Caco-2 (cell line): ENCODE data around the gene ELOVL5. TPM values are rescaled to one million over a fixed set of nuclear protein-coding genes. Genes with fewer than 3 reads are reported as not detected.
A peak's percentile ranks its signal among the peaks of the same experiment; 100 is the strongest.

Source experiments
- BruUV-seq: library from RNA; stranded (reverse); fragments of 400-500 nt; replicated peaks from 2 replicates; lab custom pipeline; 2021; lab: Mats Ljungman, UMichigan
- CTCF ChIA-PET: fragments of 300-600 bp; sonication (Branson Sonifier 250); formaldehyde crosslinking; loops from one replicate; lab custom pipeline; 2022; ENCODE audit warnings: antibody characterized with exemption; lab: Charles Lee
- POLR2A ChIA-PET: fragments of 300-600 bp; sonication (Branson Sonifier 250); formaldehyde crosslinking; loops from one replicate; lab custom pipeline; 2022; ENCODE audit warnings: antibody characterized with exemption; lab: Charles Lee
- DNase-seq, 2 experiments: peaks; one replicate each; pipeline versions ENCODE4 v3.0.0 to v3.0.0-alpha.2; 2020 to 2022
- H3K27me3 ChIP-seq: replicated peaks from 2 replicates; pipeline ENCODE4 v1.6.0; 2011; ENCODE audit warnings: low read length; ENCODE audit not compliant: control insufficient read depth, insufficient read depth
- H3K36me3 ChIP-seq: 2 replicates; pipeline ENCODE4 v1.5.1; 2011; ENCODE audit warnings: low read length; ENCODE audit not compliant: control insufficient read depth, insufficient read depth
- H3K4me1 ChIP-seq: fragments of 250-450 bp; sonication (Bioruptor Pico); 2 replicates; pipeline ENCODE4 v1.5.1; 2020; ENCODE audit warnings: mild to moderate bottlenecking
- H3K4me3 ChIP-seq: 2 replicates; pipeline ENCODE4 v1.5.1; 2011; ENCODE audit warnings: low read depth, mild to moderate bottlenecking, control low read depth, low read length
- H3K9me3 ChIP-seq: fragments of 250-450 bp; sonication (Bioruptor Pico); 2 replicates; pipeline ENCODE4 v1.5.1; 2020; ENCODE audit warnings: mild to moderate bottlenecking, moderate library complexity
- H3K27ac Mint-ChIP-seq: one replicate; pipeline ENCODE4 v1.8.0; 2022; ENCODE audit warnings: mixed read lengths; ENCODE audit not compliant: unreplicated experiment
- H3K27me3 Mint-ChIP-seq: one replicate; pipeline ENCODE4 v1.8.0; 2022; ENCODE audit warnings: mixed read lengths; ENCODE audit not compliant: insufficient read depth, unreplicated experiment
- H3K36me3 Mint-ChIP-seq: one replicate; pipeline ENCODE4 v1.8.0; 2022; ENCODE audit warnings: mild to moderate bottlenecking, mixed read lengths; ENCODE audit not compliant: insufficient read depth, unreplicated experiment
- H3K4me1 Mint-ChIP-seq: one replicate; pipeline ENCODE4 v1.8.0; 2022; ENCODE audit warnings: low read depth, mixed read lengths; ENCODE audit not compliant: unreplicated experiment
- H3K4me3 Mint-ChIP-seq: one replicate; pipeline ENCODE4 v1.8.0; 2022; ENCODE audit warnings: mild to moderate bottlenecking, moderate library complexity, mixed read lengths; ENCODE audit not compliant: unreplicated experiment
- H3K9me3 Mint-ChIP-seq: one replicate; pipeline ENCODE4 v1.8.0; 2022; ENCODE audit warnings: mixed read lengths; ENCODE audit not compliant: unreplicated experiment
- intact Hi-C: fragments of 100-400 bp; cut with micrococcal nuclease; formaldehyde crosslinking; loops from one replicate; pipeline ENCODE4 v1.10.0; 2022; ENCODE audit not compliant: unreplicated experiment
- total RNA-seq: library from RNA; stranded (reverse); gene quantifications from 2 replicates; pipeline ENCODE4 v1.2.3, GENCODE V29; 2022
- TF ChIP-seq, protein P1 (sequence below), 2 experiments: fragments of 200-600 bp in 1 of 2; IDR thresholded peaks; 1 replicate in 1 of 2; 2 replicates in 1 of 2; pipeline versions ENCODE4 v1.5.1 to v1.8.0; 2011 to 2022; ENCODE audit warnings: antibody characterized with exemption in 1 of 2, control low read depth in 1 of 2, inconsistent platforms in 1 of 2, low read depth in 1 of 2, low read length in 1 of 2, mild to moderate bottlenecking in 1 of 2, moderate library complexity in 1 of 2; ENCODE audit not compliant: insufficient read depth in 1 of 2, severe bottlenecking in 1 of 2, unreplicated experiment in 1 of 2

ELOVL5 gene
- total RNA-seq, 1 experiment from 2014 or later: 70.4 TPM

DNA sequence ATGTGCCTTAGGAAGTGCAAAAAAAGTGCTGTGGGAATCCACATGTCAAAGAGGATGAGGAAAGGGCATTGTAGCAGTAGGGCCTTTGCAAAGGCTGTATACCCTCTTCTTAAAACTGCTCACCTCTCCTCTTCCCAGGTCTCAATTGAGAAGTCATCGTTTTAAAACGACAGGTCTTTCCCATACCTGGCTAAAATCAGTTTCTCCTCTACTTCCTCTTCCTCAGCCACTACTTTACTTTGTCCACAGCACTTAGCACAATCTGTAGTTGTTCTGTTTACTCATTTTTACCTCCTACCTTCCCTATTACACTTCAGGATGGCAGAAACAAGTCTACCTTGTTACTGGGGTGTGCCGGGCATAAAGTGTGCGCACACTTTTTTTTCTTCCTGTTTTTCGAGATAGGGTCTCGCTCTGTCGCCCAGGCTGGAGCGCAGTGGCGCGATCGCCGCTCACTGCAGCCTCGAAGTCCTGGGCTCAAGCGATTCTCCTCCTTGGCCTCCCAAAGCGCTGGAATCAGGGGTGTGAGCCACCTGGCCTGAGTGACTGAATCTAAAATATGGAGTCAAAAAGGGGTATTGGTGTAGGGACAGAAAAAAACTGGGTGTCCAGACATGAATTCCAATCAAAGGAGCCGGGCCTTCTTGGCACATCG, 9.8 kb upstream of the ELOVL5 start:
- intact Hi-C loops: loop anchor here (1.0 to 5.0 kb wide), 3 partner anchors 10 to 79 kb away; partner anchors contain the start of gene ELOVL5

DNA sequence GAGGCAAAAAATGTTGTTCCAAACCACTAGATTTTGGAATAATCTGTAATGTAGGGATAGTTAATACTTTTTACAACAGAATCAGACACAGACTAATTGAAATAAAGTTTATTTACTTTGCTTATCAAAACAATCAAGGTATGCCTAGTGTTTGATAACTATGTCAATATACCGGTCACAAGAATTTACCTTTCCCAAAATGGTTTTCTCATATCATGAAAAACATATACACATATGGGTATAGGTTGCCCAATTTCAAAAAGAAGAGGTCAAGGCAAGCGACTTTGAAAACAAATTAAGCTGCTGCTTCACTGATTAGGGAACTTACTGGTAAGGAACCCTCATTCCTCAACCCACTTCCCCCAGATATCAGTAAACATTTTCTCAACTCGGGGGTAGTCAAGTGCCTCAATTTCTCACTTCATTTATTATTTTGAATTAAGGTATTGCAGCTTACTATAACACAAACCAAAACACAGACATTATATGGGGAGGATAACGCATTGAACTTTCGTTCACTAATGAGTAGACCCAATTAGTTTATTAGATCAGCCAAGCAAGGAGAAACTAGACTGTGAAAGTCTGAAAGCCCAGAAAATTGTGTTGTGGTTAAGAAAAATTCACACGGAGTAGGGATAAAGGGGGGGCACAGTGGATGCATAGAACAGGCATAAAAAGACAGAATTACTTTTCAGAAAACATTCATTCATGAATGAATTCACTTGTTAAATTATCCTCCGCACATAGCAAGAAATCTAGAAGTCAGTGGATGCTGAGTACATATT, 9.0 kb upstream of the ELOVL5 start:
- H3K27ac Mint-ChIP-seq: no peak overlapping the region

More for the DNA sequence above, 9.8 kb upstream of the ELOVL5 start:
- CTCF ChIA-PET: interaction anchor here (1.0 kb wide), 2 partner anchors 11 to 107 kb away, joined by 3 to 5 read pairs; no protein-coding TSS in a partner anchor
- H3K4me3 ChIP-seq: peak overlapping the region; percentile 59
- H3K4me3 Mint-ChIP-seq: peak overlapping the region; percentile 78
- H3K27me3 Mint-ChIP-seq: peaks cover 3% of the 10 kb centered on the region
- POLR2A ChIA-PET: interaction anchor here (0.6 to 1.4 kb wide), 2 partner anchors 37 to 74 kb away, joined by 3 read pairs; no protein-coding TSS in a partner anchor
- peaks cover 15% of the 10 kb centered on the region for H3K4me1 Mint-ChIP-seq
- H3K9me3 ChIP-seq: no peaks in the 10 kb centered on the region
- no peaks in the 10 kb centered on the region for H3K9me3 Mint-ChIP-seq
- TF ChIP-seq, protein P1, sequence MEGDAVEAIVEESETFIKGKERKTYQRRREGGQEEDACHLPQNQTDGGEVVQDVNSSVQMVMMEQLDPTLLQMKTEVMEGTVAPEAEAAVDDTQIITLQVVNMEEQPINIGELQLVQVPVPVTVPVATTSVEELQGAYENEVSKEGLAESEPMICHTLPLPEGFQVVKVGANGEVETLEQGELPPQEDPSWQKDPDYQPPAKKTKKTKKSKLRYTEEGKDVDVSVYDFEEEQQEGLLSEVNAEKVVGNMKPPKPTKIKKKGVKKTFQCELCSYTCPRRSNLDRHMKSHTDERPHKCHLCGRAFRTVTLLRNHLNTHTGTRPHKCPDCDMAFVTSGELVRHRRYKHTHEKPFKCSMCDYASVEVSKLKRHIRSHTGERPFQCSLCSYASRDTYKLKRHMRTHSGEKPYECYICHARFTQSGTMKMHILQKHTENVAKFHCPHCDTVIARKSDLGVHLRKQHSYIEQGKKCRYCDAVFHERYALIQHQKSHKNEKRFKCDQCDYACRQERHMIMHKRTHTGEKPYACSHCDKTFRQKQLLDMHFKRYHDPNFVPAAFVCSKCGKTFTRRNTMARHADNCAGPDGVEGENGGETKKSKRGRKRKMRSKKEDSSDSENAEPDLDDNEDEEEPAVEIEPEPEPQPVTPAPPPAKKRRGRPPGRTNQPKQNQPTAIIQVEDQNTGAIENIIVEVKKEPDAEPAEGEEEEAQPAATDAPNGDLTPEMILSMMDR (IDR thresholded peaks at IDR 0.05; ENCODE audit: insufficient read depth in 1 of 2, low read depth in 1 of 2, low read length in 1 of 2, severe bottlenecking in 1 of 2, unreplicated experiment in 1 of 2): no peak
- TSS peak; percentile 91 for BruUV-seq
- H3K27ac Mint-ChIP-seq: peak overlapping the region; percentile 84
- peaks cover 16% of the 10 kb centered on the region for H3K4me1 ChIP-seq
- no peaks in the 10 kb centered on the region for H3K36me3 ChIP-seq
- DNase-seq: no peak
- H3K27me3 ChIP-seq: no peaks in the 10 kb centered on the region
- H3K36me3 Mint-ChIP-seq: peaks cover 5% of the 10 kb centered on the region

DNA sequence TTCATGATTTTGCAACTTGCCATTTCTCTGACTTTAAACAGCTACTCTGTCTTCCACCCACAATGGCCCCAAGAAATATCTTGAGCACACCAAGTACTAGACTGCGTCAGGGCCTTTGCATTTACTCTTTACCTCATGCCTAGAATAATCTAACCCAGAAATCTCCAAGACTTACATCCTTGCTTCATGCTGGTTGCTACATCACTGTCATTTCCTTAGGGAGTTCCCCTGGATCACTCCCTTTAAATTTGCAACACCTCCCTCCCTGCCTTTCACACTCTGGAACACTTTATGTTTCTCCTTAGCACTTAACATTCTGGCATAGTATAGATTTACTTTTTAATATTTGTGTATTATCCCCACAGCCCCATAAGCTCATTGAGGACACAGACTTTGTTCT, 4.9 kb upstream of the ELOVL5 start:
- no peaks in the 10 kb centered on the region for H3K9me3 ChIP-seq
- intact Hi-C loops: no loop called here
- TF ChIP-seq, protein P1 (IDR thresholded peaks at IDR 0.05; ENCODE audit: insufficient read depth in 1 of 2, low read depth in 1 of 2, low read length in 1 of 2, severe bottlenecking in 1 of 2, unreplicated experiment in 1 of 2): no peak
- no peak overlapping the region for H3K4me3 Mint-ChIP-seq
- BruUV-seq: no TSS peak
- H3K4me1 ChIP-seq: peaks cover 16% of the 10 kb centered on the region
- no peak overlapping the region for H3K27ac Mint-ChIP-seq
- ChIA-PET POLR2A (no interaction called here), CTCF (no interaction called here)
- H3K4me1 Mint-ChIP-seq: peaks cover 7% of the 10 kb centered on the region
- peaks cover 7% of the 10 kb centered on the region for H3K36me3 Mint-ChIP-seq
- H3K36me3 ChIP-seq: no peaks in the 10 kb centered on the region
- peaks cover 3% of the 10 kb centered on the region for H3K27me3 Mint-ChIP-seq
- H3K27me3 ChIP-seq: no peaks in the 10 kb centered on the region
- DNase-seq: no peak
- H3K9me3 Mint-ChIP-seq: no peaks in the 10 kb centered on the region
- no peak overlapping the region for H3K4me3 ChIP-seq

More for the DNA sequence above, 9.0 kb upstream of the ELOVL5 start:
- ChIA-PET POLR2A (no interaction called here), CTCF (no interaction called here)
- H3K9me3 Mint-ChIP-seq: no peaks in the 10 kb centered on the region
- H3K4me1 ChIP-seq: peaks cover 16% of the 10 kb centered on the region
- H3K9me3 ChIP-seq: no peaks in the 10 kb centered on the region
- H3K27me3 ChIP-seq: no peaks in the 10 kb centered on the region
- TF ChIP-seq, protein P1 (IDR thresholded peaks at IDR 0.05; ENCODE audit: insufficient read depth in 1 of 2, low read depth in 1 of 2, low read length in 1 of 2, severe bottlenecking in 1 of 2, unreplicated experiment in 1 of 2): no peak
- intact Hi-C loops: loop anchor here (5.0 kb wide), 2 partner anchors 55 to 80 kb away; no protein-coding TSS in a partner anchor
- H3K36me3 Mint-ChIP-seq: peaks cover 5% of the 10 kb centered on the region
- H3K4me1 Mint-ChIP-seq: peaks cover 15% of the 10 kb centered on the region
- no TSS peak for BruUV-seq
- H3K4me3 Mint-ChIP-seq: peak overlapping the region; percentile 78
- peaks cover 3% of the 10 kb centered on the region for H3K27me3 Mint-ChIP-seq
- H3K36me3 ChIP-seq: no peaks in the 10 kb centered on the region
- no peak overlapping the region for H3K4me3 ChIP-seq
- no peak for DNase-seq
